Peyer's patch (tissue), 4 donors: ENCODE measurements around the gene MAP3K5.

ENCODE experiments used
- POLR2A ChIP-seq, 2 donors: fragments of 450-650 bp; IDR thresholded peaks; one replicate each; pipeline ENCODE4 v1.5.1; 2017; ENCODE audit warnings: antibody characterized with exemption in 2 of 2, mild to moderate bottlenecking in 2 of 2, moderate library complexity in 2 of 2
- TF ChIP-seq, protein P1 (sequence below), 6 experiments: fragments of 450-650 bp in 4 of 6; fragments of 200-600 bp in 2 of 6; sonication (generic) in 1 of 6; IDR thresholded peaks; one replicate each; pipeline ENCODE4 v1.5.1; 2017 to 2019; ENCODE audit warnings: antibody characterized with exemption in 6 of 6, mild to moderate bottlenecking in 3 of 6, moderate library complexity in 1 of 6

DNA sequence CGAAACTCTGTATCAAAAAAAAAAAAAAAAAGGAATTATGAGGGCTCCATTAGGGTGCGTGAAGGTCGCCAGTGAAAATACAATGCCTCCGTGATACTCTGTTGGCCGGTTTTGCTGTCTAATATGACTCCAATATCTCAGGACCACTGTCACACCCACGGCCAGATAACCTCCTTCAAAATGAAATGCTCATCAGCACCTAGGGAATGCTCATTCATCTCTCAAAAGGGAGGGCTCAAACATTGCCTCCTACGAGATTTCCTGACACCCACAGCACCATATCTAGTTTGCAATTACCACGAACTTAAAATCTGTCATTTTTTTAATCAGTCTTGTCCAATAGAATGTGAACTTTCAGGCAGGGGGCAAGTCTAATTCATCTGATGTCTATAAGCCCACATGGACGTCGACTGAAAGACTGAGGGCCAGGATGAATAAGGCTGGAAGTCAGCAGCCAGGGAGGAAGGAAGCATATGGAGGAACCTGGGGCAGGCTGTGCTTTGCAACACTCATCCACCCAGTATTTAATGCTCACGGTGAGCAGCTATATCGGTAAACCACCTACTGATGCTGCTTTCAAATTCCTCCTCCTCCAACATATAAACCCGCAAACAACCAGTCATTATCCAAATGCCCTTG lies 42.8 kb downstream of the MAP3K5 start:
- TF ChIP-seq, protein P1, sequence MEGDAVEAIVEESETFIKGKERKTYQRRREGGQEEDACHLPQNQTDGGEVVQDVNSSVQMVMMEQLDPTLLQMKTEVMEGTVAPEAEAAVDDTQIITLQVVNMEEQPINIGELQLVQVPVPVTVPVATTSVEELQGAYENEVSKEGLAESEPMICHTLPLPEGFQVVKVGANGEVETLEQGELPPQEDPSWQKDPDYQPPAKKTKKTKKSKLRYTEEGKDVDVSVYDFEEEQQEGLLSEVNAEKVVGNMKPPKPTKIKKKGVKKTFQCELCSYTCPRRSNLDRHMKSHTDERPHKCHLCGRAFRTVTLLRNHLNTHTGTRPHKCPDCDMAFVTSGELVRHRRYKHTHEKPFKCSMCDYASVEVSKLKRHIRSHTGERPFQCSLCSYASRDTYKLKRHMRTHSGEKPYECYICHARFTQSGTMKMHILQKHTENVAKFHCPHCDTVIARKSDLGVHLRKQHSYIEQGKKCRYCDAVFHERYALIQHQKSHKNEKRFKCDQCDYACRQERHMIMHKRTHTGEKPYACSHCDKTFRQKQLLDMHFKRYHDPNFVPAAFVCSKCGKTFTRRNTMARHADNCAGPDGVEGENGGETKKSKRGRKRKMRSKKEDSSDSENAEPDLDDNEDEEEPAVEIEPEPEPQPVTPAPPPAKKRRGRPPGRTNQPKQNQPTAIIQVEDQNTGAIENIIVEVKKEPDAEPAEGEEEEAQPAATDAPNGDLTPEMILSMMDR (IDR thresholded peaks at IDR 0.05), result no peak
- no peak for TF ChIP-seq POLR2A (IDR thresholded peaks at IDR 0.05)
